Measurements from ENCODE around the gene MACROD2. TPM values are rescaled to one million over a fixed set of nuclear protein-coding genes. Genes with fewer than 3 reads are reported as not detected.

MACROD2 gene
- total RNA-seq, 1 donor from 2014 or later = 2.4 TPM

- Mint-ChIP-seq H3K27ac (ENCODE audit: unreplicated experiment) (no peak overlapping the region), H3K4me1 (ENCODE audit: low read depth, unreplicated experiment) (peaks cover 4% of the 10 kb centered on the region), H3K9me3 (ENCODE audit: unreplicated experiment) (peaks cover 4% of the 10 kb centered on the region), H3K27me3 (ENCODE audit: low read depth, unreplicated experiment) (no peaks in the 10 kb centered on the region), H3K4me3 (ENCODE audit: unreplicated experiment) (no peak overlapping the region), H3K36me3 (ENCODE audit: low read depth, unreplicated experiment) (no peaks in the 10 kb centered on the region)
- H4K20me1 ChIP-seq (ENCODE audit: insufficient read depth, low read length) = no peaks in the 10 kb centered on the region
- no peak overlapping the region for H3K4me2 ChIP-seq (ENCODE audit: low read length)
- H3K27ac ChIP-seq (ENCODE audit: low read depth, low read length) = no peak overlapping the region
- FAIRE-seq = no peak
- H3K9ac ChIP-seq (ENCODE audit: low read length) = no peak overlapping the region
- no peak overlapping the region for H3K4me3 ChIP-seq (ENCODE audit: insufficient read depth, low read depth, low read length)
- DNase-seq (ENCODE audit: low read depth) = no peak
- no peaks in the 10 kb centered on the region for H3K27me3 ChIP-seq (ENCODE audit: insufficient read depth, low read length)
- H3K9me3 ChIP-seq (ENCODE audit: insufficient read depth, low read depth, low read length) = no peaks in the 10 kb centered on the region
- H2AFZ ChIP-seq (ENCODE audit: low read depth, low read length) = no peak overlapping the region
- no peak for TF ChIP-seq EZH2 (IDR thresholded peaks at IDR 0.05; ENCODE audit: insufficient read depth, low read length)
- no peak for TF ChIP-seq CTCF (IDR thresholded peaks at IDR 0.05; ENCODE audit: insufficient read depth, low read depth, low read length)
- H3K4me1 ChIP-seq (ENCODE audit: insufficient read depth, low read length) = no peaks in the 10 kb centered on the region
- H3K79me2 ChIP-seq (ENCODE audit: insufficient read depth, low read length) = no peaks in the 10 kb centered on the region
- no peaks in the 10 kb centered on the region for H3K36me3 ChIP-seq (ENCODE audit: insufficient read depth, low read length)
Observed at GRCh38 chr20:14491436-14491835, 496.1 kb downstream of the MACROD2 start.

GRCh38 chr20:14493408-14493807, 498.1 kb downstream of the MACROD2 start:
- no peak overlapping the region for H3K4me3 ChIP-seq (ENCODE audit: insufficient read depth, low read depth, low read length)
- H3K4me1 ChIP-seq (ENCODE audit: insufficient read depth, low read length) = no peaks in the 10 kb centered on the region
- DNase-seq (ENCODE audit: low read depth) (no peak), FAIRE-seq (no peak)
- H2AFZ ChIP-seq (ENCODE audit: low read depth, low read length) = no peak overlapping the region
- no peak overlapping the region for H3K4me2 ChIP-seq (ENCODE audit: low read length)
- Mint-ChIP-seq H3K9me3 (ENCODE audit: unreplicated experiment) (peaks cover 4% of the 10 kb centered on the region), H3K27me3 (ENCODE audit: low read depth, unreplicated experiment) (no peaks in the 10 kb centered on the region), H3K4me3 (ENCODE audit: unreplicated experiment) (no peak overlapping the region), H3K4me1 (ENCODE audit: low read depth, unreplicated experiment) (peaks cover 4% of the 10 kb centered on the region), H3K27ac (ENCODE audit: unreplicated experiment) (no peak overlapping the region), H3K36me3 (ENCODE audit: low read depth, unreplicated experiment) (no peaks in the 10 kb centered on the region)
- no peaks in the 10 kb centered on the region for H3K36me3 ChIP-seq (ENCODE audit: insufficient read depth, low read length)
- H3K27ac ChIP-seq (ENCODE audit: low read depth, low read length) = no peak overlapping the region
- no peaks in the 10 kb centered on the region for H3K79me2 ChIP-seq (ENCODE audit: insufficient read depth, low read length)
- no peak overlapping the region for H3K9ac ChIP-seq (ENCODE audit: low read length)
- H3K27me3 ChIP-seq (ENCODE audit: insufficient read depth, low read length) = no peaks in the 10 kb centered on the region
- H4K20me1 ChIP-seq (ENCODE audit: insufficient read depth, low read length) = no peaks in the 10 kb centered on the region
- no peaks in the 10 kb centered on the region for H3K9me3 ChIP-seq (ENCODE audit: insufficient read depth, low read depth, low read length)
- no peak for TF ChIP-seq EZH2 (IDR thresholded peaks at IDR 0.05; ENCODE audit: insufficient read depth, low read length)
- no peak for TF ChIP-seq CTCF (IDR thresholded peaks at IDR 0.05; ENCODE audit: insufficient read depth, low read depth, low read length)

GRCh38 chr20:14494355-14494754, 499.0 kb downstream of the MACROD2 start:
- FAIRE-seq = no peak
- no peaks in the 10 kb centered on the region for H3K36me3 Mint-ChIP-seq (ENCODE audit: low read depth, unreplicated experiment)
- no peaks in the 10 kb centered on the region for H3K27me3 ChIP-seq (ENCODE audit: insufficient read depth, low read length)

More at GRCh38 chr20:14494355-14494754, 499.0 kb downstream of the MACROD2 start:
- no peak overlapping the region for H2AFZ ChIP-seq (ENCODE audit: low read depth, low read length)
- H3K4me3 ChIP-seq (ENCODE audit: insufficient read depth, low read depth, low read length) = no peak overlapping the region
- no peak overlapping the region for H3K27ac ChIP-seq (ENCODE audit: low read depth, low read length)
- Mint-ChIP-seq H3K9me3 (ENCODE audit: unreplicated experiment) (peaks cover 4% of the 10 kb centered on the region), H3K27ac (ENCODE audit: unreplicated experiment) (peak overlapping the region; percentile 66), H3K4me3 (ENCODE audit: unreplicated experiment) (no peak overlapping the region), H3K27me3 (ENCODE audit: low read depth, unreplicated experiment) (no peaks in the 10 kb centered on the region), H3K4me1 (ENCODE audit: low read depth, unreplicated experiment) (peaks cover 7% of the 10 kb centered on the region)
- H3K79me2 ChIP-seq (ENCODE audit: insufficient read depth, low read length) = no peaks in the 10 kb centered on the region
- H3K9me3 ChIP-seq (ENCODE audit: insufficient read depth, low read depth, low read length) = no peaks in the 10 kb centered on the region
- H3K36me3 ChIP-seq (ENCODE audit: insufficient read depth, low read length) = no peaks in the 10 kb centered on the region
- H4K20me1 ChIP-seq (ENCODE audit: insufficient read depth, low read length) = no peaks in the 10 kb centered on the region
- DNase-seq (ENCODE audit: low read depth) = no peak
- TF ChIP-seq CTCF (IDR thresholded peaks at IDR 0.05; ENCODE audit: insufficient read depth, low read depth, low read length) = no peak
- no peak for TF ChIP-seq EZH2 (IDR thresholded peaks at IDR 0.05; ENCODE audit: insufficient read depth, low read length)
- H3K4me1 ChIP-seq (ENCODE audit: insufficient read depth, low read length) = no peaks in the 10 kb centered on the region
- H3K4me2 ChIP-seq (ENCODE audit: low read length) = no peak overlapping the region
- no peak overlapping the region for H3K9ac ChIP-seq (ENCODE audit: low read length)
